GM12892 (cell line): Measurements from ENCODE around the gene PAX6.

Experiments used
- POLR2A ChIP-seq: IDR thresholded peaks from 2 replicates; pipeline ENCODE4 v1.6.1; 2011; ENCODE audit warnings: low read depth, low read length, control low read depth
- POLR2AphosphoS5 ChIP-seq: IDR thresholded peaks from 2 replicates; pipeline ENCODE4 v1.6.1; 2011; ENCODE audit warnings: low read depth, low read length, control low read depth
- TAF1 ChIP-seq: IDR thresholded peaks from 2 replicates; pipeline ENCODE4 v1.6.1; 2011; ENCODE audit warnings: low read depth, mild to moderate bottlenecking, control low read depth, low read length, borderline replicate concordance

DNA sequence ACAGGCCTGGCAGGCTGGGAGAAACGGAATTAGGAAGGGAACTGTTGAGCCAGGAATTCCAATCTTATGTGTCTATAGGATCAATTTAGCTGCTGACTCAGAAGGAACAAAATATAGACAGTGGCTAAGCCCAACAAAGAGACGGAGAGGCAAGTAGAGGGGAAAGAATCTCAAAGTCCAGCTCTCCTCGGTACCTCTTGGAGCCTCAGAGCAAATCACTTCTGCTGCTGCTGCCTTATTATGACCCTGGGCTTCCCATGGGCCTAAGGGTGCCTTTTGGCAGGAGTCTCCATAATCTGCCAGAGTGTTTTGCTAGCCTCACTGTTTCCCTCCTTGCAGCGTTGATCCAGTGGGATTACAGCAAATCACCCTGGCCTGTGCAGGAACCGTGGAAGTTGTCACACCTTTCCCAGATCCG lies 31.7 kb downstream of the PAX6 start:
- no peak for TF ChIP-seq POLR2A
- TF ChIP-seq TAF1: no peak
- TF ChIP-seq POLR2AphosphoS5: no peak
